ENCODE measurements around the gene SYT17.

Gene SYT17

GRCh38 chr16:19266774-19267173 lies 98.7 kb downstream of the SYT17 start:
- no peak for DNase-seq

DNA sequence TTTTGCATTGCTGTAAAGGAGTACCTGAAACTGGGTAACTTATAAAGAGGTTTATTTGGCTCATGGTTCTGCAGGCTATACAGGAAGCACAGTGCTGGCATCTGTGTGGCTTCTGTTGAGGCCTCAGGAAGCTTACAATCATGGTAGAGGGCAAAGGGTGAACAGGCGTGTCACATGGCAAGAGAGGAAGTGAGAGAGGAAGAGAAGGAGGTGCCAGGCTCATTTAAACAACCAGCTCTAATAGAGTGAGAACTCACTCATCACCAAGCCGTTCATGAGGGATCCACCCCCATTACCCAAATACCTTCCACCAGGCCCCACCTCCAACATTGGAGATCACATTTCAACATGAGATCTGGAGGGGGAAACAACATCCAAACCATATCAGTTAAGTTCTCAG lies 101.1 kb downstream of the SYT17 start:
- DNase-seq = no peak

GRCh38 chr16:19274165-19274797 lies 106.2 kb downstream of the SYT17 start:
- DNase-seq = no peak

DNA sequence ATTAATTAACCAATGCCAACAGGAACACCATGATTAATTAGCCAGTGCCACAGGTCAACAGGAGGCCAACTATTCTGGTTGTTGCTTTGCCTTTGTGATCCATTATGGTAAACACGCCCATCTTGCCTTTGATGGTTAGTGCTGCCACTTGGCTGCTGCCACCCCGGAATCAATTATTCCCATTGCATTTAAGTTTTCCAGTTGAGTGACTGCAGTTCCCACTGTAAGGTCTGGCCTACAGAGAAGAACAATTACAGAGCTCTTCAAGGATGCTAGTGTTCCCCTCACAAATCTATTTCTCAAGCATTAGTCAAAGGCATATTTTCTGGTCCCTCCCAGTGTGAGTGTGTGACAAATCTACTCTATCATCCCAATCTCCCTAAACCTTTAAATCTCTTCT lies 110.4 kb downstream of the SYT17 start:
- no peak for DNase-seq

DNA sequence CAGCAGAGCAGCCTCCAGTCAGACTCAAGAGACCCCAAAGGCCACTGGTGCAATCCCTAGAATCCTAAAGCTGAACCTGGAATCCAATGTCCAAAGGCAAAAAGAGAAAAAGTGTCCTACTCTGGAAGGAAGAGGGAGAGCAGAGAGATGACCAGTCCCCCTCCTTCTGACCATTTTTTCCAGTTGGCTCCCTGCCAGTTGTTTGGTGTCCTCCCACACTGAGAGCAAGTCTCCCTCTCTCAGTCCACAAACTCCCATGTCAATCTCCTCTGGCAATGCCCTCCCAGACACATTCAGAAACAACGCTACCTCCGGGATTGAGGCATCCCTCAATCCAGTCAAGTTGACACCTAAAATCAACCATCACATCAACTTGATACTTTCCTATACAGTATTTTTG lies 113.2 kb downstream of the SYT17 start:
- DNase-seq = no peak

DNA sequence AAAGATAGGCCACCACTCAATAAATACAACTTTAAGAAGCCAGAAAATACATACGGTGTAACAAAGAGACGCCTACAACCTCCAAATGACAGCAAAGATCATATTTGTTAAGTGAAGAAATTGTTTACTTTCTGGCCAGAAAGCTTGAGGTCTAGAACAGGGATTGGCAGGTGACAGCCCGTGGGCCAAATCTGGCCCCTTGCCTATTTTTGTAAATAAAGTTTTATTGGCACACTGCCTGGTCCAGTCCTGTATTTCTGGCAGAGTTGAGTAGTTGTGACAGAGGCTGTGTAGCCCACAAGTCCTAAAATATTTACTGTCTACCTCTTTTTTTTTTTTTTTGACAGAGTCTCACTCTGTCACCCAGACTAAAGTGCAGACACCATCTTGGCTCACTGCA lies 114.1 kb downstream of the SYT17 start:
- DNase-seq = no peak

DNA sequence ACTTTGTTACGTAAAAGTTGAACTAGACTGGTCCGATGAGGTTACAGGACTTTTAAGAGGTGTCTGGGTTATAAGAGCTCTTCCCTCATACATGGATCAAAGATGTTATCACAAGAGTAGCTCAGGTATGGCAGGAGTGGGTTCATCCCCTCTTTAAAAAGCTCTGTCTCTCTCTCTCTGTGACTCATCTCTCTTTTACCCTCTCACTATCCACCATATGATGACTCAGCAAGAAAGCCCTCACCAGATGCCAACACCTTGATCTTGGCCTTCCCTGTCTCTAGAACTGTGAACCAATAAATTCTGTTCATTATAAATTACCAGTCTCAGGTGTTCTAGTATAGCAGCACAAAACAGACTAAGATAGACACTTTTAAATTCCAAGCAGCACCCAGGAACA lies 115.6 kb downstream of the SYT17 start:
- DNase-seq = no peak

GRCh38 chr16:19284207-19284606 lies 116.2 kb downstream of the SYT17 start:
- DNase-seq = no peak

GRCh38 chr16:19285431-19285830 lies 117.4 kb downstream of the SYT17 start, which contains the start of gene CLEC19A:
Gene CLEC19A, plus strand, starts transcription at chr16:19285731. Its CDS starts 121 bp downstream, at chr16:19285852.
- no peak for DNase-seq

DNA sequence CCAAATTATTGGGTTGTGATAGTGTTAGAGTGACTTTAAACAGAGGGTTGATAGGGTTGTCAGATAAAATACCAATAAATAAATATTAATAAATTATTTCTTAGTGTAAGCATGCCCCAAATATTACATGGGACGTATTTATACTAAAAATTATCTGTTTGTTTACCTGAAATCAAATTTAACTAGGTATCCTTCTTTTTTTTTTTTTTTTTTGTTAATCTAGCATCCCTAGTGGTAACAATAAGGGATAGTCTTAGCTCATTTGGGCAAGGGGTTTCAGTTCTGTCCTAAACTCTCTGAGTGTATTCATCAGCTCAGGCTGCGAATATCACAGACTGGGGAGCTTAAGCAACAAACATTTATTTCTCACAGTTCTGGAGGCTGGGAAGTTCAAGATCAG lies 118.8 kb downstream of the SYT17 start:
- DNase-seq = no peak

DNA sequence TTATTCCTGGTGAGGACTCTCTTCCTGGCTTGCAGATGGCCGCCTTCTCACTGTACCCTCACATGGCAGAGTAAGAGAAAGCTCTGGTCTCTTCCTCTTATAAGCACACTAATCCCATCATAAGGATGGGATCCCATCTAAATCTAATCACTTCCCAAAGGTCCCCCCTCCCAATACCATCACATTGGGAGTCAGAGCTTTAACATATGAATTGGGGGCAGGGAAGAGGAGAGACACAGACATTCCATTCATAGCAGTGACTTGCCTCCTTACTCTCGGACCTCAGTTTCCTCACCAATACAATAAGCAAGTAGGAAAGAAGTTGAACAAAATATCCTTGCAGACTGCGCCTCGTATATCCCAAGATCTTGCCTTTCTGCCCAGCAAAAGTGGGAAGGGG lies 119.2 kb downstream of the SYT17 start:
- no peak for DNase-seq

GRCh38 chr16:19288872-19289799 lies 121.1 kb downstream of the SYT17 start:
- DNase-seq = no peak

DNA sequence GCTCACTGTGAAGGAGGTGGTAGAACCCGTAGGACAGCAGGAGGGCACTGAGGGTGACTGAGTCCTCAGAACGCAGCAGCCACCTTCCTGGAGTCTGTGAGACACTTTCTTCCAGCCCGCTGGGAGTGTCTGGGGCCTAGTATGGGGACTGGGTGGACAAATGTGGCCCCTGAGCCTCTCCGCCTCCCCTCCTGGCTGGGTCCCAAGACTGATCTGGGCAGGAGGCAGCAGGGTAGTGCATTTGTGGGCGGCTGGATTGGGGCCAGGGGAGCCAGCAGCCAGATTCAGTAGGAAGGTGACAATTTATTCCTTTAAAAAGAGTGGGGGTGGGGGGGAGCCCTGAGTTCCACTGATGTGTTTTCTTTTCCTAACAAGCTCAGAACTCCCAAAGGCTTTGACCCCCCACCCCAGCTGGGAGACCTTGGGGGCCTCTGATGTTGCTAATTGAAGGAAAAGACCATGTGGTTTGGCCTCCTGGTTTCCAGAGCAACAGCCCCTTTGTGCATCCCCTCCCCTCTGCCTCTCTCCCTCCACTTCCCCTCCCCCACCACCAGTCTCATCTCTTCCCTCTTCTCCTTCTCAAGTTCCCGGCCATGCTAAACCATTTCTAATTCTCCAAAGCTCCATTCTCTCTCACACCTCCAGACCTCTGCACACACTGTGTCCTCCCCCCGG lies 121.9 kb downstream of the SYT17 start:
- no peak for DNase-seq

- DNase-seq = no peak
Measured at GRCh38 chr16:19290860-19291259, 122.8 kb downstream of the SYT17 start.

DNA sequence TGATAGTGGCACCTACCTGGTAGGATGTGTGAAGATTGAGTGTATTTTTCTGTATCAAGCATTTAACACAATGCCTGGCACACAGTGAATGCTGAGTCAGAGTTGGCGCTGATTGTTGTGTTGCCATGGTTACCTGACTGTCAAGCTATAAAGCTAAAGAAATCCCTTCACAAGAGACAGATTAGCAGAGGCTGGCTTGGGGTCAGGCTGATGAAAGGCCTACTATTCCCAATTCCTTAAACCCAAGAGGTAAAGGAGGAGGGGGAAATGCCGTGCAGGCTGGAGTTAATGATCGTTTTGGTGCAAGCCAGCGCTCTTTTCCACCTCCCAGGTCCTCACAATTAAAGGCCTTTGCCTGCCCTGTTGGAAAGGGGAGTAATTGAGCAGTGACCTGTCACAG lies 123.4 kb downstream of the SYT17 start:
- peak; percentile 20 for DNase-seq

DNA sequence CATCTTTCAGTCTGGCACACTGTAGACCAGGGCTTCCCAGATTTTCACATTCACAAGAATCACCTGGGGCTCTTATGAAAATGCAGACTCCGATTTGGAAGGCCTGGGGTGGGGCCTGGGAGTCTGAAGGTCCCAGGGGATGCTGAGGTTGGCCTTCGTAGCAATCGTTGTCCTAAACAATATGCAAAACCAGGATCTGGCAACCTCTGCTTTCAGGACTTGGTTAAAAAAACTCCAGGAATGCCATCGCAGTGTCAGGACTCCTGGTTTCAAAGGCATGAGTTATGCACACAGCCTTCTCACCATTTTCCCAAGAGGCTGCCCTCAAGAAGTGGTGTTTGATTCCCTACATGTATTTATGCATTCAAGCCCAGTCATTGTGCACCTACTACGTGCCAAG lies 124.1 kb downstream of the SYT17 start:
- DNase-seq = no peak

DNA sequence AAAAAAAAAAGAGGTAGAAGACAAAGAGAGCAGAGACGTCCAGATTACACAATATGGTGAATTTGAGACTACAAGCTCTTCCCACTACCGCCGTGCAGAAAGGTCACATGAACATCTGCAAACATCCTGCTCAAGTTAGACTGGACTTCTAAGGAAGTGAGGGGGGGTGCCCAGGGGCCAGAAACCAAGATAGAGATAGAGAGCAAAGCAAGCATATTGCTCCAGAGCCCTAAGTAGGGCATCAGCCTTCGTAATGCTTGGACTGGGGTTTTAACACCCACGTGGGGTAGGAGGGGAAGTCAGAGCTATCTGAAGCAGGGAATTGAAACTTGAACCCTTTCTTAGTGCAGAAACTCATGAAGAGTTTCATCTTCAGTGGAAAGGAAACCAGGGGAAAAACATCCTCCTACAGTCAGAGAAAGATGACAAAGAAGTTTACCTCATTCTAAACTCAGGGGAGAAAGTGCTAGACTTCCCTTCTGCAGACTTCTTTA lies 126.2 kb downstream of the SYT17 start:
- DNase-seq = no peak

DNA sequence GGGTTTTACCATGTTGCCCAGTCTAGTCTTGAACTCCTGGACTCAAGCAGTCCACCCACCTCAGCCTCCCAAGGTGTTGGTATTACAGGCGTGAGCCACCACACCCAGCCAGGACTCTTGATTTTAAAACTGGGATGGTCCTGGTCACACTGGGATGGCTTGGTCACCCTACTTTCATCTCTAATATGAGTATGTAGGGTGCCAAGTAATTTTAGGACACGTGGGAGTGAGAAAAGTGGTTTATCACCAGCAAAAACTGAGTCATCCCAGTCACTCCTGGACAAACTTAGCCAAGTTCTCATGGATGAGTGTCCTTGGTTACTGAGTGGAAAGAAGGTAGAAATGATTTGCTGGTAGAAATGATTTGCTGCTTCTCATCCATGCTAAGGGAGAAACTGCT lies 127.4 kb downstream of the SYT17 start:
- no peak for DNase-seq

- no peak for DNase-seq
Measured at GRCh38 chr16:19297454-19297853, 129.4 kb downstream of the SYT17 start.

- DNase-seq = no peak
Measured at GRCh38 chr16:19299565-19299964, 131.5 kb downstream of the SYT17 start.

DNA sequence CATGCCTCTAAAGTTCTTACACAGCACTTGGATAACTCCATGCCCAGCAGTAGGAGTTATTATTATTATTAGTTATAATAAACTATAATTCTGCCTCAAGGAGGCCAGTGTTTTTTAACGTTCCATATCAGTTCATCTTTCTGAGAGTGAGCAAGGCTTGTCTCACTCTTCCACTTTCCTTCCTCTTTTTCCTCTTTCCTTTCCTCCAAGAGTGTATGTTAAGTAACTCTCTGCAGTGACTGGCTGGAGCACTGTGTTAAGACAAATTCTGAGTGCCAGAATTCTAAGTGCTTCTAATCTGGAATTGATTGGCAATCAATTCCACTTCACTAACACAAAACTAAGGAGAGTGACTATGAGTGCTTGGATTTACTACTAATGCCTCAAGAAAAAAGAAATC lies 133.9 kb downstream of the SYT17 start:
- DNase-seq = no peak

- DNase-seq = no peak
Measured at GRCh38 chr16:19304750-19305149, 136.7 kb downstream of the SYT17 start.

DNA sequence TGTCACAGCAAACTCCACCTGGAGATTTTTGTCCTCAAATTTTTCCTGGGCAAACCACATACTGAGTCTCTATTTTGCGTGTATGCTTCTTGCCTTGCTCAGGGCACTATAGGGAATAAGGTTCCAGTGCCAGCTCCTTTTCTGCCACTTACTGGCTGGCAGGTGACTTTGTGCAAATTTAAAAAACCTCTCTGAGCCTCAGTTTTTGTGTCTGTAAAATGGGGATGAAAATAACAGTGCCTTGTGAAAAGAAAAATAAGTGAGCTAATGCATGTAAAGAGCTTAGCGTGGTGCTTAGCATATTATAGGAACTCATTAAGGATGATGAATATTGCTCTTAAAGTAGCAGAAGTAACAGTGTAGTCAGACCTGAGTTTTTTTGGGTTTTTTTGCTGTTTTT lies 137.4 kb downstream of the SYT17 start:
- no peak for DNase-seq

Measured in hematopoietic multipotent progenitor cell treated with erythropoietin and hydrocortisone succinate and interleukin-3 and kit ligand, for 8 days (in vitro differentiated cells).